Gastrocnemius medialis (tissue), 4 donors: Measurements from ENCODE around the gene PDGFD. TPM values are rescaled to one million over a fixed set of nuclear protein-coding genes. Genes with fewer than 3 reads are reported as not detected.

Experiments
- ATAC-seq, 2 donors: fragments of 150-250 bp; one replicate each; pipeline ENCODE4 v1.9.1; 2016
- DNase-seq, 2 donors: peaks; one replicate each; pipeline ENCODE4 v3.0.0-alpha.2; 2019
- H3K27ac ChIP-seq, 4 donors: fragments of 200-600 bp; sonication (generic); 1 replicate in 1 of 4; 2 replicates in 3 of 4; pipeline ENCODE4 v1.5.1; 2016 to 2018; ENCODE audit warnings: mild to moderate bottlenecking in 2 of 4, moderate library complexity in 1 of 4
- H3K27me3 ChIP-seq, 3 donors: fragments of 200-600 bp; sonication (generic) in 2 of 3; 1 replicate in 1 of 3; 2 replicates in 2 of 3; pipeline versions ENCODE4 v1.5.1 to v1.6.0; 2016 to 2019; ENCODE audit warnings: mild to moderate bottlenecking in 1 of 3, moderate library complexity in 1 of 3
- H3K36me3 ChIP-seq, 2 donors: fragments of 200-600 bp; sonication (generic) in 1 of 2; one replicate each; pipeline ENCODE4 v1.5.1; 2017 to 2018
- H3K4me1 ChIP-seq, 2 donors: fragments of 200-600 bp; sonication (generic) in 1 of 2; one replicate each; pipeline ENCODE4 v1.5.1; 2016 to 2017; ENCODE audit warnings: mild to moderate bottlenecking in 2 of 2
- H3K4me3 ChIP-seq, 4 donors: fragments of 200-600 bp; sonication (generic) in 3 of 4; 1 replicate in 1 of 4; 2 replicates in 3 of 4; pipeline ENCODE4 v1.5.1; 2016 to 2019; ENCODE audit warnings: mild to moderate bottlenecking in 2 of 4
- H3K9me3 ChIP-seq, 3 donors: fragments of 200-600 bp; sonication (generic) in 2 of 3; 1 replicate in 1 of 3; 2 replicates in 2 of 3; pipeline ENCODE4 v1.5.1; 2016 to 2019
- CTCF ChIP-seq, 5 experiments: fragments of 450-650 bp in 3 of 5; fragments of 200-600 bp in 2 of 5; sonication (generic) in 2 of 5; IDR thresholded peaks in 4 of 5; conservative IDR thresholded peaks in 1 of 5; 1 replicate in 4 of 5; 2 replicates in 1 of 5; pipeline ENCODE4 v1.5.1; 2016 to 2019; ENCODE audit warnings: antibody characterized with exemption in 5 of 5, mild to moderate bottlenecking in 3 of 5, moderate library complexity in 3 of 5
- POLR2A ChIP-seq, 2 donors: fragments of 450-650 bp; IDR thresholded peaks; one replicate each; pipeline ENCODE4 v1.6.1; 2017; ENCODE audit warnings: antibody characterized with exemption in 2 of 2, mild to moderate bottlenecking in 2 of 2, moderate library complexity in 2 of 2
- in situ Hi-C, 4 donors: fragments of 200-750 bp; cut with MboI; loops; one replicate each; pipeline versions ENCODE4 v1.15.0 to v1.8.0; 2017; ENCODE audit warnings: low sequenced_read_pairs in 4 of 4
- intact Hi-C: fragments of 100-400 bp; cut with DNase I; formaldehyde crosslinking; loops from one replicate; pipeline ENCODE4 v1.15.1; 2023; ENCODE audit warnings: low total_unique reads
- total RNA-seq, 4 donors: library from RNA; depleted of rRNA; stranded (reverse); fragments of >200 nt; gene quantifications; one replicate each; pipeline versions ENCODE4 v1.1.0 to v1.2.3, GENCODE V29; 2016

The PDGFD gene
- total RNA-seq, 4 donors from 2014 or later = 2.2 to 4.0 (median 2.9) TPM

GRCh38 chr11:104024572-104024971, 139.4 kb downstream of the PDGFD start:
- ATAC-seq = no peak
- no peak for TF ChIP-seq CTCF (IDR thresholded peaks at IDR 0.05 in 4 of 5, conservative IDR thresholded peaks at IDR 0.05 in 1 of 5)
- TF ChIP-seq POLR2A (IDR thresholded peaks at IDR 0.05) = no peak
- no peaks in the 10 kb centered on the region for H3K36me3 ChIP-seq
- H3K27me3 ChIP-seq = no peaks in the 10 kb centered on the region
- no peak overlapping the region for H3K27ac ChIP-seq
- no peaks in the 10 kb centered on the region for H3K9me3 ChIP-seq
- in situ Hi-C loops (no loop called here), intact Hi-C loops (no loop called here)
- H3K4me3 ChIP-seq = no peak overlapping the region
- DNase-seq = no peak
- no peaks in the 10 kb centered on the region for H3K4me1 ChIP-seq

- no peak for ATAC-seq
- Histone ChIP-seq H3K9me3 (no peaks in the 10 kb centered on the region), H3K27me3 (no peaks in the 10 kb centered on the region), H3K36me3 (no peaks in the 10 kb centered on the region), H3K4me1 (no peaks in the 10 kb centered on the region), H3K27ac (no peak overlapping the region), H3K4me3 (no peak overlapping the region)
- no peak for DNase-seq
- intact Hi-C loops (no loop called here), in situ Hi-C loops (no loop called here)
- TF ChIP-seq CTCF (IDR thresholded peaks at IDR 0.05 in 4 of 5, conservative IDR thresholded peaks at IDR 0.05 in 1 of 5) (no peak), POLR2A (IDR thresholded peaks at IDR 0.05) (no peak)
Measured at GRCh38 chr11:104015649-104016415, 148.1 kb downstream of the PDGFD start.

GRCh38 chr11:104011044-104011443, 152.9 kb downstream of the PDGFD start:
- H3K4me3 ChIP-seq = no peak overlapping the region

DNA sequence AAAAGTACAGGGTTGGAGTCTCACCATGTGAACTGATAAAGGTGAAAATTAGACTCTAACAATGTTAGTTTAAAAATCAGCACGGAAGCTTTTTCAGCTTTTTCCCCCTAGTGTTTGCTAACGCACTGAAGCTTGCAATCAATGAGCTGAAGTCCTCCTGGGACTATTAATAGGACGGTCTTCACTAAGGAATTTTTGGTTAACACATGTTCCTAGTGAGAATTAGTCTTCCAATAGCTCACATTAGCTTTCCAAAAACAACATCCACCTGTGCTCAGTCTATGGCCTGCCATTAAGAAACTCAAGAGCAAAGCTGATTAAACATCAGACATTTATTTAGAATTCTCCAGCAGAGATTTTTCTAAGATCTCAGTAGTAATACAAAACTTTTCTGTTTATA, 154.2 kb downstream of the PDGFD start:
- no peaks in the 10 kb centered on the region for H3K9me3 ChIP-seq
- no peaks in the 10 kb centered on the region for H3K4me1 ChIP-seq
- H3K27me3 ChIP-seq = no peaks in the 10 kb centered on the region
- in situ Hi-C loops (no loop called here), intact Hi-C loops (no loop called here)
- DNase-seq (no peak), ATAC-seq (no peak)
- TF ChIP-seq CTCF (IDR thresholded peaks at IDR 0.05 in 4 of 5, conservative IDR thresholded peaks at IDR 0.05 in 1 of 5) (no peak), POLR2A (IDR thresholded peaks at IDR 0.05) (no peak)
- no peak overlapping the region for H3K4me3 ChIP-seq
- no peaks in the 10 kb centered on the region for H3K36me3 ChIP-seq
- H3K27ac ChIP-seq = no peak overlapping the region

More at GRCh38 chr11:104011044-104011443, 152.9 kb downstream of the PDGFD start:
- intact Hi-C loops = no loop called here
- Histone ChIP-seq H3K9me3 (no peaks in the 10 kb centered on the region), H3K36me3 (no peaks in the 10 kb centered on the region), H3K27ac (no peak overlapping the region), H3K27me3 (no peaks in the 10 kb centered on the region), H3K4me1 (no peaks in the 10 kb centered on the region)
- in situ Hi-C loops = no loop called here
- DNase-seq = no peak
- no peak for ATAC-seq
- TF ChIP-seq POLR2A (IDR thresholded peaks at IDR 0.05) (no peak), CTCF (IDR thresholded peaks at IDR 0.05 in 4 of 5, conservative IDR thresholded peaks at IDR 0.05 in 1 of 5) (no peak)
